Gastrocnemius medialis (tissue), 4 donors: ENCODE results near the gene NACAD.

ENCODE experiments used
- CTCF ChIP-seq, 5 experiments: fragments of 450-650 bp in 3 of 5; fragments of 200-600 bp in 2 of 5; sonication (generic) in 2 of 5; IDR thresholded peaks in 4 of 5; conservative IDR thresholded peaks in 1 of 5; 1 replicate in 4 of 5; 2 replicates in 1 of 5; pipeline ENCODE4 v1.5.1; 2016 to 2019; ENCODE audit warnings: antibody characterized with exemption in 5 of 5, mild to moderate bottlenecking in 3 of 5, moderate library complexity in 3 of 5
- POLR2A ChIP-seq, 2 donors: fragments of 450-650 bp; IDR thresholded peaks; one replicate each; pipeline ENCODE4 v1.6.1; 2017; ENCODE audit warnings: antibody characterized with exemption in 2 of 2, mild to moderate bottlenecking in 2 of 2, moderate library complexity in 2 of 2

- TF ChIP-seq CTCF (IDR thresholded peaks at IDR 0.05 in 4 of 5, conservative IDR thresholded peaks at IDR 0.05 in 1 of 5) (no peak), POLR2A (IDR thresholded peaks at IDR 0.05) (no peak)
These were observed 8.4 kb downstream of the NACAD start for GRCh38 chr7:45080265-45080957.
